ENCODE measurements around the gene CCDC102B. TPM values are rescaled to one million over a fixed set of nuclear protein-coding genes. Genes with fewer than 3 reads are reported as not detected.

Gene CCDC102B
- total RNA-seq, 2 donors from 2014 or later = 4.9 to 5.0 TPM

- H3K27ac ChIP-seq (ENCODE audit: low read depth, low read length) = no peak overlapping the region
- no peaks in the 10 kb centered on the region for H3K9me3 ChIP-seq (ENCODE audit: control insufficient read depth, low read length)
- no peaks in the 10 kb centered on the region for H3K36me3 ChIP-seq (ENCODE audit: control insufficient read depth, insufficient read depth, low read length)
- H3K4me1 Mint-ChIP-seq = no peaks in the 10 kb centered on the region
- no peaks in the 10 kb centered on the region for H3K27me3 ChIP-seq (ENCODE audit: control insufficient read depth, insufficient read depth, low read length, poor library complexity, severe bottlenecking)
- no peaks in the 10 kb centered on the region for H3K36me3 Mint-ChIP-seq (ENCODE audit: low read depth)
- no peaks in the 10 kb centered on the region for H3K4me1 ChIP-seq (ENCODE audit: control insufficient read depth, insufficient read depth, low read length)
- H3K9me3 Mint-ChIP-seq = peaks cover 2% of the 10 kb centered on the region
- no peaks in the 10 kb centered on the region for H3K27me3 Mint-ChIP-seq (ENCODE audit: insufficient read depth)
- no peak overlapping the region for H3K4me3 Mint-ChIP-seq
- H3K9ac ChIP-seq (ENCODE audit: extremely low read depth, low read length, poor library complexity, severe bottlenecking) = no peak overlapping the region
- no peak overlapping the region for H3K4me3 ChIP-seq (ENCODE audit: low read length)
- TF ChIP-seq CTCF (conservative IDR thresholded peaks at IDR 0.05) = no peak
- DNase-seq = no peak
- WGBS, 2 experiments (ENCODE audit: insufficient coverage in 1 of 2, insufficient read length in 1 of 2) = 71 to 81% methylated on average over 1 to 2 of the region's 3 CpGs
- H3K27ac Mint-ChIP-seq = no peak overlapping the region
These were observed 18.7 kb upstream of the CCDC102B start for GRCh38 chr18:68779169-68779568.

GRCh38 chr18:68780802-68781635 is 16.9 kb upstream of the CCDC102B start:
- no peaks in the 10 kb centered on the region for H3K27me3 ChIP-seq (ENCODE audit: control insufficient read depth, insufficient read depth, low read length, poor library complexity, severe bottlenecking)
- no peak overlapping the region for H3K27ac ChIP-seq (ENCODE audit: low read depth, low read length)
- H3K27me3 Mint-ChIP-seq (ENCODE audit: insufficient read depth) = no peaks in the 10 kb centered on the region
- H3K4me1 ChIP-seq (ENCODE audit: control insufficient read depth, insufficient read depth, low read length) = no peaks in the 10 kb centered on the region
- no peak overlapping the region for H3K4me3 Mint-ChIP-seq
- no peaks in the 10 kb centered on the region for H3K36me3 ChIP-seq (ENCODE audit: control insufficient read depth, insufficient read depth, low read length)
- no peak overlapping the region for H3K27ac Mint-ChIP-seq
- TF ChIP-seq CTCF (conservative IDR thresholded peaks at IDR 0.05) = no peak
- no peak overlapping the region for H3K4me3 ChIP-seq (ENCODE audit: low read length)
- H3K4me1 Mint-ChIP-seq = no peaks in the 10 kb centered on the region
- no peaks in the 10 kb centered on the region for H3K36me3 Mint-ChIP-seq (ENCODE audit: low read depth)
- no peaks in the 10 kb centered on the region for H3K9me3 ChIP-seq (ENCODE audit: control insufficient read depth, low read length)
- no peak for DNase-seq
- peaks cover 2% of the 10 kb centered on the region for H3K9me3 Mint-ChIP-seq
- no peak overlapping the region for H3K9ac ChIP-seq (ENCODE audit: extremely low read depth, low read length, poor library complexity, severe bottlenecking)
- 94% methylated on average over 1 of the region's 2 CpGs; no CpG with 5 or more reads in 1 of the 2 experiments for WGBS, 2 experiments (ENCODE audit: insufficient coverage in 1 of 2, insufficient read length in 1 of 2)

- H3K9ac ChIP-seq (ENCODE audit: extremely low read depth, low read length, poor library complexity, severe bottlenecking) = no peak overlapping the region
These were observed 14.4 kb upstream of the CCDC102B start for GRCh38 chr18:68783506-68783905.

More at GRCh38 chr18:68783506-68783905, 14.4 kb upstream of the CCDC102B start:
- H3K36me3 Mint-ChIP-seq (ENCODE audit: low read depth) = no peaks in the 10 kb centered on the region
- no peaks in the 10 kb centered on the region for H3K27me3 Mint-ChIP-seq (ENCODE audit: insufficient read depth)
- Histone ChIP-seq H3K27ac (ENCODE audit: low read depth, low read length) (no peak overlapping the region), H3K27me3 (ENCODE audit: control insufficient read depth, insufficient read depth, low read length, poor library complexity, severe bottlenecking) (no peaks in the 10 kb centered on the region), H3K4me3 (ENCODE audit: low read length) (no peak overlapping the region), H3K9me3 (ENCODE audit: control insufficient read depth, low read length) (no peaks in the 10 kb centered on the region), H3K36me3 (ENCODE audit: control insufficient read depth, insufficient read depth, low read length) (no peaks in the 10 kb centered on the region), H3K4me1 (ENCODE audit: control insufficient read depth, insufficient read depth, low read length) (no peaks in the 10 kb centered on the region)
- DNase-seq = no peak
- H3K9me3 Mint-ChIP-seq = peaks cover 3% of the 10 kb centered on the region
- H3K4me1 Mint-ChIP-seq = no peaks in the 10 kb centered on the region
- no peak overlapping the region for H3K27ac Mint-ChIP-seq
- no peak overlapping the region for H3K4me3 Mint-ChIP-seq
- 83 to 100% methylated on average over 1 of the region's 1 CpG for WGBS, 2 experiments (ENCODE audit: insufficient coverage in 1 of 2, insufficient read length in 1 of 2)
- TF ChIP-seq CTCF (conservative IDR thresholded peaks at IDR 0.05) = no peak

Measured in endodermal cell (in vitro differentiated cells).